ENCODE measurements around the gene SH3GL3.
A peak's percentile ranks its signal among the peaks of the same experiment; 100 is the strongest.

Gene SH3GL3, protein sequence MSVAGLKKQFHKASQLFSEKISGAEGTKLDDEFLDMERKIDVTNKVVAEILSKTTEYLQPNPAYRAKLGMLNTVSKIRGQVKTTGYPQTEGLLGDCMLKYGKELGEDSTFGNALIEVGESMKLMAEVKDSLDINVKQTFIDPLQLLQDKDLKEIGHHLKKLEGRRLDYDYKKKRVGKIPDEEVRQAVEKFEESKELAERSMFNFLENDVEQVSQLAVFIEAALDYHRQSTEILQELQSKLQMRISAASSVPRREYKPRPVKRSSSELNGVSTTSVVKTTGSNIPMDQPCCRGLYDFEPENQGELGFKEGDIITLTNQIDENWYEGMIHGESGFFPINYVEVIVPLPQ

DNA sequence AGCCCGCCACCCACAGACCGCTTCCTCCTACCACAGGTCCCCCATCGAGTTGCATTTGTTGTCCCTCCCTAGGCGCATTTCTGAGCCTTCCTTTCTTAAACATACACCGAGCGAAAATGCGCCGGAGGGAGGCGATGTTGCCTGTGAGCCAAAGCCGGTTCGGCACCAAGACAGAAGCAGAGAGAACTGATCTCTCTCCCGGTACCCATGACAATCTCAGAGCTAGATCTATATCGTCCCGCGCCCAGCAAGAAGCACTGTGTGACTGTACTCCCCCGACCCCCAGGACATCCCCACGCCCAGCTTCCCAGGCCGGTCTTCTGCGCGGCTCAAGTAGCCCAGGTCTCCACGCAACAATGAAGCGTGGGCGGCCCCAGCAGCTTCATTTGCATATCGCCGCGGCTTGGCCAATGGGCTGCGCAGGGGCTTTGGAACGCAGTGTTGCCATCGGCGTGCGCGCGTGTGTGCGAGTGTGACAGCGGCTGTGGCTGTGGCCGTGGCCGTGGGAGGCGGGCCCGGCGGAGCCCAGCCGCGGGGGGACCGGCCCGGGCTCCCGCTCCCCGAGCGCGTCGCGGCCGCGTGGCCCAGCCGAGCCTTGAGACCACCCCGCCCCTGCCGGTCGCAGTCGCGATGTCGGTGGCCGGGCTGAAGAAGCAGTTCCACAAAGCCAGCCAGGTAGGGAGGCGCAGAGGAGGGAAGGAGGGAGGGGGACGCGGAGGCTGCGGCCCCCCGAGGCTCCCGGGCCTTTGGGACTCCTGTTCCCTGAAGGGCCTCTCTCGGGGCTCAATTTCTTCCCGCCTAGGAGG is at the start of gene SH3GL3:
SH3GL3 (plus strand) TSS at position 438 of the 806 bp plus-strand sequence; CDS start at position 631, 193 bp downstream.
- Histone ChIP-seq H3K9ac (ENCODE audit: low read length in 2 of 2) (peak within 1 kb of the TSS in 1 of 2 donors; percentile 65), H3K9me3 (ENCODE audit: control insufficient read depth in 2 of 2, low read length in 2 of 2) (no peaks in the 10 kb centered on the region), H3K27me3 (ENCODE audit: control insufficient read depth in 1 of 2, insufficient read depth in 2 of 2, low read length in 2 of 2) (peaks cover 0 to 3% of the 10 kb centered on the region in 2 donors), H3K4me3 (ENCODE audit: low read length in 2 of 2) (peak within 1 kb of the TSS; percentile 72 to 84), H3K27ac (ENCODE audit: low read length) (no peak within 1 kb of the TSS), H3K36me3 (ENCODE audit: control insufficient read depth in 2 of 2, insufficient read depth in 2 of 2, low read length in 2 of 2) (no peaks in the 10 kb centered on the region), H3K4me1 (ENCODE audit: control insufficient read depth, insufficient read depth, low read length) (peaks cover 9% of the 10 kb centered on the region)

DNA sequence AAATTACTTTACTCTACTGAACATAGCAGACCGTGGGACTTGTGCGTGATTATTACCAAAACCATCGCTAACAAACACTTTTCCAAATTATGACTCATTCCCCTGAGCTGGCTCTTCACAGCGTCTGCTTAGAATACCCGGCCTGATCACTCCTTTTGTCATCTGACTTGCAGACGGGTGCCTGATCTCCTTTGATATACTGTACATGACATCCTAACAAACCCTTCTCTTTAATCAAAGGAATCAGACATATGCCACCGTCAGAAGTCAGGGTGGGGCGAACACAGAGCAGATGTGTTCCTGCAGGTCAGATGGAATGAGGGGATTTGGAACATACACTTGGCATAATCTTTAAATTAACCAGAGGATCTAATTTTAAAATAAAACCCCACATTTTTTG is 48.5 kb upstream of the SH3GL3 start:
- Histone ChIP-seq H3K36me3 (ENCODE audit: control insufficient read depth in 2 of 2, insufficient read depth in 2 of 2, low read length in 2 of 2) (no peaks in the 10 kb centered on the region), H3K4me1 (ENCODE audit: control insufficient read depth, insufficient read depth, low read length) (no peaks in the 10 kb centered on the region), H3K9ac (ENCODE audit: low read length in 2 of 2) (no peak overlapping the region), H3K9me3 (ENCODE audit: control insufficient read depth in 2 of 2, low read length in 2 of 2) (no peaks in the 10 kb centered on the region), H3K4me3 (ENCODE audit: low read length in 2 of 2) (no peak overlapping the region), H3K27ac (ENCODE audit: low read length) (no peak overlapping the region), H3K27me3 (ENCODE audit: control insufficient read depth in 1 of 2, insufficient read depth in 2 of 2, low read length in 2 of 2) (peaks cover 4 to 9% of the 10 kb centered on the region in 2 donors)

DNA sequence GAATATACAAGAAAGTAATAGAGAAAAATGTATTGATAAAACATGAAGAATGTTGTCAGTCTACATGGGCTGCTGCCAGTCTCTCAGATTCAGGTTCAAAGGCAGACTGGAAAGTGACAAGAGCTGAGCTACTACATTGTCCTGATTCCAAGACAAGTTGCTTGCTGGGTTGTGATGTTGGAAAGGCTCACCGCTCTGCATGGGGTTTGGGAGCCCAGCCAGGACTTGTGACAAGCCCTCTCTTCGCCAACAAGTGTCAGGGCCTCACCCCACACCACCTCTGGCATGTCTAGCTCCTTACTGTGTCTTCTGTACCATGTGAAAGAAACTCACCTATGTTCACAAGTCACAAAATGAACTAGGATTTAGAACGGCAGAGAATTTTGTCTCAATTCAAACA is 43.0 kb upstream of the SH3GL3 start:
- H3K4me1 ChIP-seq (ENCODE audit: control insufficient read depth, insufficient read depth, low read length), result no peaks in the 10 kb centered on the region
- no peak overlapping the region for H3K9ac ChIP-seq (ENCODE audit: low read length in 2 of 2)
- no peak overlapping the region for H3K27ac ChIP-seq (ENCODE audit: low read length)
- H3K36me3 ChIP-seq (ENCODE audit: control insufficient read depth in 2 of 2, insufficient read depth in 2 of 2, low read length in 2 of 2), result no peaks in the 10 kb centered on the region
- H3K9me3 ChIP-seq (ENCODE audit: control insufficient read depth in 2 of 2, low read length in 2 of 2), result no peaks in the 10 kb centered on the region
- no peak overlapping the region for H3K4me3 ChIP-seq (ENCODE audit: low read length in 2 of 2)
- H3K27me3 ChIP-seq (ENCODE audit: control insufficient read depth in 1 of 2, insufficient read depth in 2 of 2, low read length in 2 of 2), result peaks cover 0 to 3% of the 10 kb centered on the region in 2 donors

DNA sequence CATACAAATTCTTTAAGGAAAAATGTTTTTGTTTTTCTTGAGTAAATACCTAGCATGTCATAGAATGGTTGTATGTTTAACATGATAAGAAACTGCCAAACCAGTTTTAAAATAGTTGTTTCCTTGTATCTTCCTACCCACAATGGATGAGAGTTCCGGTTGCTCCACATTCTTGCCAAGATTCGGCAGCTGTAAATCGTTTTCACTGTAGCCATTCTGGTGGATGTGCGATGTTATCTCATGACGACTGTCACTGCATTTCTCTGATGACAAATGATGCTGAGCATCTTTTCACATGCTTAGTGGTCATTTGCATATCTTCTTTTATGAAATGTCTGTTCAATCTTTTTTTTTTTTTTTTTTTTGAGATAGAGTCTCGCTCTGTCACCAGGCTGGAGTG is 36.6 kb upstream of the SH3GL3 start:
- no peaks in the 10 kb centered on the region for H3K9me3 ChIP-seq (ENCODE audit: control insufficient read depth in 2 of 2, low read length in 2 of 2)
- no peaks in the 10 kb centered on the region for H3K27me3 ChIP-seq (ENCODE audit: control insufficient read depth in 1 of 2, insufficient read depth in 2 of 2, low read length in 2 of 2)
- no peak overlapping the region for H3K9ac ChIP-seq (ENCODE audit: low read length in 2 of 2)
- no peak overlapping the region for H3K27ac ChIP-seq (ENCODE audit: low read length)
- H3K4me3 ChIP-seq (ENCODE audit: low read length in 2 of 2), result no peak overlapping the region
- no peaks in the 10 kb centered on the region for H3K4me1 ChIP-seq (ENCODE audit: control insufficient read depth, insufficient read depth, low read length)
- no peaks in the 10 kb centered on the region for H3K36me3 ChIP-seq (ENCODE audit: control insufficient read depth in 2 of 2, insufficient read depth in 2 of 2, low read length in 2 of 2)

DNA sequence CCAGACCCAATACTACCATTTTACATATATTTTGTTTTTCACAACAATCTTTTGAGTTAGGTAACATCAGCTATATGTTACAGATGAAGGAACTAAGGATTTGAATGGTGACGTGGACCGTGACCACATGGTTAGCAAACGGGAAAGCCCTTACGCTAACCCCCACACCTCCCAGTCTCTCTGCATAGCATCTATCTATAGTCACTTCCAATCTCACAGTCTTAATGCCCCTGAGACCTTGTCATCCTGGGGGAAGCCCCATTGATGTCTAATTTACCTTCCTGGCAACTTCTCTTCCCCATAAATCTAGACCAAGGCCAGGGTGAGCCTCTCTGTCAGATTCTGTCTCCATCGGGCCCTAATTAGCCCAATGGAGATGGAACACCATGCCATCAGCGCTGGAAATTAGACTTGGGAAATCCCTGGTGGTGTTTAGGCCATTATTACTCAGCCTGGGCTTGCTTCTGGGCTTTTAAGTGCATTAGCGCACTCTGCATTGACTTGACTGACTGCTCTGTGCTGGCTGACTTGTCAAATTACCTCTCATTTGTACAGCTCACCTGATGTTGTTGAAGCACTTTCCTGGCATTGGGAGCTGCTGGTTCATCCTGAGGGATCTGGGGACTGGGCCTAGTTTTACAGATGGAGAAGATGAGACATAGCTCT is 34.0 kb upstream of the SH3GL3 start:
- Histone ChIP-seq H3K4me3 (ENCODE audit: low read length in 2 of 2) (no peak overlapping the region), H3K4me1 (ENCODE audit: control insufficient read depth, insufficient read depth, low read length) (no peaks in the 10 kb centered on the region), H3K9ac (ENCODE audit: low read length in 2 of 2) (no peak overlapping the region), H3K27ac (ENCODE audit: low read length) (no peak overlapping the region), H3K27me3 (ENCODE audit: control insufficient read depth in 1 of 2, insufficient read depth in 2 of 2, low read length in 2 of 2) (no peaks in the 10 kb centered on the region), H3K9me3 (ENCODE audit: control insufficient read depth in 2 of 2, low read length in 2 of 2) (no peaks in the 10 kb centered on the region), H3K36me3 (ENCODE audit: control insufficient read depth in 2 of 2, insufficient read depth in 2 of 2, low read length in 2 of 2) (no peaks in the 10 kb centered on the region)

DNA sequence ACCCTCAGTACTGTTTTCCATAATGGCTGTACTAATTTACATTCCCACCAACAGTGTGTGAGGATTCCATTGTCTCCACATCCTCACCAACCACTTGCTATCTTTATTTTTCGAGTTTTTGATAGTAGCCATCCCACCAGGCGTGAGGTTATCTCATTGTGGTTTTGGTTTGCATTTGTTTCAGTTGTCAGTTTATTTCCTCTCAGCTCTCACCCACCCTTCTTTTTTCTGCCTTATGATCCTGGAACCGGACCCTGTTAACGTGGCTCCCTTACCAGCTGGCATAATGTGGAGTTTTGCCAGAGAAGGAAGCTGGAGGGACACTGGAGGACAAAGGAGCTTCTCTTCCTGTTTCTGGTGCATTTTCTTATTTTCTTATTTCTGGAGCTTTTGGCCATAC is 25.1 kb upstream of the SH3GL3 start:
- peaks cover 0 to 8% of the 10 kb centered on the region in 2 donors for H3K27me3 ChIP-seq (ENCODE audit: control insufficient read depth in 1 of 2, insufficient read depth in 2 of 2, low read length in 2 of 2)
- no peaks in the 10 kb centered on the region for H3K4me1 ChIP-seq (ENCODE audit: control insufficient read depth, insufficient read depth, low read length)
- H3K27ac ChIP-seq (ENCODE audit: low read length), result no peak overlapping the region

DNA sequence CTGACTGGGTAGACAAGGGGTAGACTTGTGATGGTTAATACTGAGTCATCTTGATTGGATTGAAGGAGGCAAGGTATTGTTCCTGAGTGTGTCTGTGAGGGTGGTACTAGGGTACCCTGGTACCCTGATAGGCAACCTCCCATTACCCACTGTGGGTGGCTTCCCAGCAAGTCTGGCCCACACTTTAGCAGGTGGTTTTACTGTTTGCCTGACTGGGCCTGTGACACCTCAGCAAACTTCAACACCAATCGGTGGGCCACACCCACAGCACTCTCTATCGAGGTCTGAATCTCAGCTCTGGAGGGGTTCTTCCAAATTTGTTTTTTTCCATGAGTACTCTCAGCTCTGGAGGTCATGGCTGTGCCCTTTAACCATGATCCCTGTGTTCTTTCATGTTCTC is 24.6 kb upstream of the SH3GL3 start:
- H3K36me3 ChIP-seq (ENCODE audit: control insufficient read depth in 2 of 2, insufficient read depth in 2 of 2, low read length in 2 of 2), result no peaks in the 10 kb centered on the region
- H3K4me1 ChIP-seq (ENCODE audit: control insufficient read depth, insufficient read depth, low read length), result no peaks in the 10 kb centered on the region
- no peak overlapping the region for H3K4me3 ChIP-seq (ENCODE audit: low read length in 2 of 2)
- H3K27ac ChIP-seq (ENCODE audit: low read length), result no peak overlapping the region
- H3K9ac ChIP-seq (ENCODE audit: low read length in 2 of 2), result no peak overlapping the region
- H3K27me3 ChIP-seq (ENCODE audit: control insufficient read depth in 1 of 2, insufficient read depth in 2 of 2, low read length in 2 of 2), result peaks cover 0 to 8% of the 10 kb centered on the region in 2 donors
- H3K9me3 ChIP-seq (ENCODE audit: control insufficient read depth in 2 of 2, low read length in 2 of 2), result no peaks in the 10 kb centered on the region

More for the DNA sequence above, 25.1 kb upstream of the SH3GL3 start:
- no peak overlapping the region for H3K9ac ChIP-seq (ENCODE audit: low read length in 2 of 2)
- no peaks in the 10 kb centered on the region for H3K36me3 ChIP-seq (ENCODE audit: control insufficient read depth in 2 of 2, insufficient read depth in 2 of 2, low read length in 2 of 2)
- no peak overlapping the region for H3K4me3 ChIP-seq (ENCODE audit: low read length in 2 of 2)
- no peaks in the 10 kb centered on the region for H3K9me3 ChIP-seq (ENCODE audit: control insufficient read depth in 2 of 2, low read length in 2 of 2)

DNA sequence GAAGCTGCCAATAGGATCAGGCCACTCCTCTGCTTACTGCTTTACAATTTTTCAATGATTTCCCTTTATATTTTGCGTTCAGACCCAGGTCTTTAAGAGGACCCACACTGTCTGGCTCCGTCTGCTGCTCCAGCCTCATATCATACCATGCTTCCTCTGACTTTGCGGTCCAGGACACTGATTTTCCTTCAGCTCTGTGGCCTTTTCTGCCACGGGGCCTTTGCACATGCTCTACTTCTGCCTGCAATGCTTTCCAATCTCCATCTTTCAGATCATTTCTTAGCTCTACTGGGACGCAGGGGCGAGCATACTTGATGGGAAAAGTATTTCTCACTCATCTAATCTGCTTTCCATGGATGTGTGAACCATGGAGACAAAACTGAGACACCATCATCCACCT is 23.0 kb upstream of the SH3GL3 start:
- Histone ChIP-seq H3K27me3 (ENCODE audit: control insufficient read depth in 1 of 2, insufficient read depth in 2 of 2, low read length in 2 of 2) (peaks cover 0 to 8% of the 10 kb centered on the region in 2 donors), H3K9me3 (ENCODE audit: control insufficient read depth in 2 of 2, low read length in 2 of 2) (no peaks in the 10 kb centered on the region), H3K4me3 (ENCODE audit: low read length in 2 of 2) (no peak overlapping the region), H3K36me3 (ENCODE audit: control insufficient read depth in 2 of 2, insufficient read depth in 2 of 2, low read length in 2 of 2) (no peaks in the 10 kb centered on the region), H3K4me1 (ENCODE audit: control insufficient read depth, insufficient read depth, low read length) (no peaks in the 10 kb centered on the region), H3K9ac (ENCODE audit: low read length in 2 of 2) (no peak overlapping the region), H3K27ac (ENCODE audit: low read length) (no peak overlapping the region)

DNA sequence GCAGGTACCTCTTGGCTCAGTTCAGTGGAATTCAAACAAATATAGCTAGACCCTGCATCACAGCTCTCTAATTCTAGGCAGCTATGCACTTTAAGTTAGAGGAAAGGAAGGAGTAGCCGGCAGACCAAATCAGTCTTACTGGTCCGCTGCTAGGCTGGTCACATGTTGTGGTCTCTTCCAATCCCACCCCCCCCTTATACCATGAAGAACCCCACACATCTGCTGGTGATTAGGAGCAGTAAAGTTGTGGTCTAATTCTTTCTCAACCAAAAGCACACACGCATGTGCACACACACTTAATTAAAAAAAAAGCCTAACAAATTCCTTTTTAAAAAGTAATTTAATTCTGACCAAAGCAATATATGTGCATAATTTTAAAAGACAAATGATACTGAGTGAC is 16.7 kb upstream of the SH3GL3 start:
- H3K4me3 ChIP-seq (ENCODE audit: low read length in 2 of 2), result no peak overlapping the region
- no peak overlapping the region for H3K9ac ChIP-seq (ENCODE audit: low read length in 2 of 2)
- no peaks in the 10 kb centered on the region for H3K9me3 ChIP-seq (ENCODE audit: control insufficient read depth in 2 of 2, low read length in 2 of 2)
- no peak overlapping the region for H3K27ac ChIP-seq (ENCODE audit: low read length)
- peaks cover 0 to 3% of the 10 kb centered on the region in 2 donors for H3K27me3 ChIP-seq (ENCODE audit: control insufficient read depth in 1 of 2, insufficient read depth in 2 of 2, low read length in 2 of 2)
- H3K36me3 ChIP-seq (ENCODE audit: control insufficient read depth in 2 of 2, insufficient read depth in 2 of 2, low read length in 2 of 2), result no peaks in the 10 kb centered on the region
- H3K4me1 ChIP-seq (ENCODE audit: control insufficient read depth, insufficient read depth, low read length), result no peaks in the 10 kb centered on the region

DNA sequence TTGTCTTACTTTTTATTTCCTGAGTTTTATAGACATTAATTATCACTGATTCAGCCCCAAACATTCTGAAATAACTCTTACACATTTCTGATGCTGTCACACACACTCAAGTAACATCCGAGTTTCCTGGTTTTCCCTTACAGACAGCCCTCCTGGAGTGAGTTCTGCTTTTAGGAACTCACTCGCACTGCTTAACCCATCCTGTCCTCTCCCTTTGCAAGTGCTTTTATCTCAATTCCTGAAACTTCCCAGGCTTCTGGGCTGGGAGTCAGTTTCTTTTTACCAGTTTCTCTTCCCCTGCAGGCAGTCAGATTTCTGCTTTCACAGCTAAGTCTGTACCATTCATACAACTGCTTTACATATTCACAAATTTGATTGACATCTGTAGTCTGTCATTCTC is 15.6 kb upstream of the SH3GL3 start:
- no peak overlapping the region for H3K27ac ChIP-seq (ENCODE audit: low read length)
- H3K36me3 ChIP-seq (ENCODE audit: control insufficient read depth in 2 of 2, insufficient read depth in 2 of 2, low read length in 2 of 2), result no peaks in the 10 kb centered on the region
- no peak overlapping the region for H3K4me3 ChIP-seq (ENCODE audit: low read length in 2 of 2)
- H3K27me3 ChIP-seq (ENCODE audit: control insufficient read depth in 1 of 2, insufficient read depth in 2 of 2, low read length in 2 of 2), result peaks cover 0 to 3% of the 10 kb centered on the region in 2 donors
- H3K4me1 ChIP-seq (ENCODE audit: control insufficient read depth, insufficient read depth, low read length), result no peaks in the 10 kb centered on the region
- no peak overlapping the region for H3K9ac ChIP-seq (ENCODE audit: low read length in 2 of 2)
- no peaks in the 10 kb centered on the region for H3K9me3 ChIP-seq (ENCODE audit: control insufficient read depth in 2 of 2, low read length in 2 of 2)
